IPS-15b (cell line): ENCODE measurements around the gene SLC35G6.

ENCODE experiments used
- H3K27me3 ChIP-seq: one replicate; pipeline ENCODE4 v1.6.1; 2013; ENCODE audit warnings: low read length; ENCODE audit not compliant: control insufficient read depth, insufficient read depth
- H3K36me3 ChIP-seq: one replicate; pipeline ENCODE4 v1.6.1; 2013; ENCODE audit warnings: low read length; ENCODE audit not compliant: control insufficient read depth, insufficient read depth
- H3K4me1 ChIP-seq: one replicate; pipeline ENCODE4 v1.6.1; 2013; ENCODE audit warnings: mild to moderate bottlenecking, low read length; ENCODE audit not compliant: control insufficient read depth, insufficient read depth
- H3K4me3 ChIP-seq: one replicate; pipeline ENCODE4 v1.5.1; 2013; ENCODE audit warnings: low read depth, low read length
- H3K9ac ChIP-seq: one replicate; pipeline ENCODE4 v1.6.1; 2013; ENCODE audit warnings: low read depth, mild to moderate bottlenecking, low read length
- H3K9me3 ChIP-seq: one replicate; pipeline ENCODE4 v1.6.1; 2013; ENCODE audit warnings: mild to moderate bottlenecking, low read length; ENCODE audit not compliant: control insufficient read depth, insufficient read depth

Gene SLC35G6

DNA sequence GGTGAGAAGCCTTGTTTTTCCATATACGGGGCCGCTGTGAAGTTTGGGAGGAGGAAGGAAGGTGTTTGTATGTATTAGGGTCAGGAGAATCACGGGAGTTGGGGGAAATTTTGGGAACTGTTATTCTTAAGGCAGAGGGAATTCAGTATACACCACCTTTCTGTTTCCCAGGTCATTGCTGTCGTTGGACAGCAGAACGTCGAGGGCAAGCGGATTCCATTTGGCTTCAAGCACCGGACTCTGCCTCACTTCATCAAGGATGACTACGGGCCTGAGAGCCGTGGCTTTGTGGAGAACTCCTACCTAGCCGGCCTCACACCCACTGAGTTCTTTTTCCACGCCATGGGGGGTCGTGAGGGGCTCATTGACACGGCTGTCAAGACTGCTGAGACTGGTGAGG lies 20.5 kb downstream of the SLC35G6 start:
- Histone ChIP-seq H3K9me3 (no peaks in the 10 kb centered on the region), H3K36me3 (peaks cover 71% of the 10 kb centered on the region), H3K4me1 (no peaks in the 10 kb centered on the region), H3K27me3 (no peaks in the 10 kb centered on the region), H3K9ac (no peak overlapping the region), H3K4me3 (no peak overlapping the region)

DNA sequence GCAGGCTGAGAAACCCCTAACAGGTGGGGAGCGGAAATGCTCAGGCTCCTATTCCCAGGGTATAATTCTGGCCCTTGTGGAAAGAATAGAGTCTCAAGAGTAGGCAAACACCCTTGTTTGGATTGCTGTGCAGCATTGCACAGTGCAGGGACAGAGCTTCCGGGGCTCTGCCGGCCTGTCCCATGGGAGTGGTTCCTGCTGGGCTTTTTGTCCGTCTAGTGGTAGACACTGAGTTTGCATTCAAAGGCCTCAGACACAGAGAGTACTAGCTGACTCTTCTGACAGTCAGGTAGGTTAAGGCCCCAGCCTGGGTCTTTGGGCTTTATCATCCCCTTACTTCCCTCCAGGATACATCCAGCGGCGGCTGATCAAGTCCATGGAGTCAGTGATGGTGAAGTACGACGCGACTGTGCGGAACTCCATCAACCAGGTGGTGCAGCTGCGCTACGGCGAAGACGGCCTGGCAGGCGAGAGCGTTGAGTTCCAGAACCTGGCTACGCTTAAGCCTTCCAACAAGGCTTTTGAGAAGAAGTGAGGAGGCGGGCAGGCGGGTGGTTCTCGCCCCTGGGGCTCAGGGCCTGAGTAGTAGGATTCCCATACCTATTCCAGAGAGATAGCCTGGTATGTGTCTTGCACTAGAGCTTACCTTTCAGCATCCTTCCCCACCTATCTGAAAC lies 21.1 kb downstream of the SLC35G6 start:
- Histone ChIP-seq H3K4me3 (no peak overlapping the region), H3K36me3 (peaks cover 70% of the 10 kb centered on the region), H3K27me3 (no peaks in the 10 kb centered on the region)

DNA sequence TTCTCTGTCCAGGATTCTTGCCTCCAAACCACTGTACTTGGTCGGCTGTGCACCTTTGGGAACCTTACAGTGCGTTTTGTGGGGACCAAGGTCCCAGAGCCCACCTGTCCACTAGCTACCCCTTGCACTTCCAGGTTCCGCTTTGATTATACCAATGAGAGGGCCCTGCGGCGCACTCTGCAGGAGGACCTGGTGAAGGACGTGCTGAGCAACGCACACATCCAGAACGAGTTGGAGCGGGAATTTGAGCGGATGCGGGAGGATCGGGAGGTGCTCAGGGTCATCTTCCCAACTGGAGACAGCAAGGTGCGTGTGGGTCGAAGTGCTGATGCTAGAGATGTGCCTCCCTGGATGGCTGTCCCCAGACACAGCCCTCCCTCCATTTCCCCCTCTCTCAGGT lies 21.7 kb downstream of the SLC35G6 start:
- H3K27me3 ChIP-seq = no peaks in the 10 kb centered on the region
- H3K4me3 ChIP-seq = no peak overlapping the region
- no peak overlapping the region for H3K9ac ChIP-seq
- H3K4me1 ChIP-seq = no peaks in the 10 kb centered on the region
- no peaks in the 10 kb centered on the region for H3K9me3 ChIP-seq
- peaks cover 65% of the 10 kb centered on the region for H3K36me3 ChIP-seq

More for the DNA sequence above, 21.1 kb downstream of the SLC35G6 start:
- Histone ChIP-seq H3K9ac (no peak overlapping the region), H3K4me1 (no peaks in the 10 kb centered on the region), H3K9me3 (no peaks in the 10 kb centered on the region)

- Histone ChIP-seq H3K27me3 (no peaks in the 10 kb centered on the region), H3K9me3 (no peaks in the 10 kb centered on the region), H3K36me3 (peaks cover 64% of the 10 kb centered on the region), H3K9ac (no peak overlapping the region), H3K4me1 (no peaks in the 10 kb centered on the region), H3K4me3 (no peak overlapping the region)
Observed at GRCh38 chr17:7503521-7503920, 22.3 kb downstream of the SLC35G6 start.

DNA sequence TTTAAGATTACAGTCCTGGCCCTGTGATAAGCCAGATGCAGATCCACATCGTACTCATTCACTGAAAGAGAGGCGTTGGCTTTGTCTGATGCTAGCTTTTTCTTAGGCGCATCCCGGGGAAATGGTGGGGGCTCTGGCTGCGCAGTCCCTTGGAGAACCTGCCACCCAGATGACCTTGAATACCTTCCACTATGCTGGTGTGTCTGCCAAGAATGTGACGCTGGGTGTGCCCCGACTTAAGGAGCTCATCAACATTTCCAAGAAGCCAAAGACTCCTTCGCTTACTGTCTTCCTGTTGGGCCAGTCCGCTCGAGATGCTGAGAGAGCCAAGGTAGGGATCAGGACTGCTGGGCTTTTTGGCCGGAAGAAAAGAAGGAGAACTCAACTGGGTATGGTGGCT lies 26.9 kb downstream of the SLC35G6 start:
- H3K4me3 ChIP-seq = no peak overlapping the region
- H3K4me1 ChIP-seq = no peaks in the 10 kb centered on the region
- no peak overlapping the region for H3K9ac ChIP-seq
- no peaks in the 10 kb centered on the region for H3K27me3 ChIP-seq
- peaks cover 62% of the 10 kb centered on the region for H3K36me3 ChIP-seq
- H3K9me3 ChIP-seq = no peaks in the 10 kb centered on the region

- peaks cover 61% of the 10 kb centered on the region for H3K36me3 ChIP-seq
- H3K4me3 ChIP-seq = no peak overlapping the region
- no peak overlapping the region for H3K9ac ChIP-seq
Observed at GRCh38 chr17:7508846-7509245, 27.6 kb downstream of the SLC35G6 start.

DNA sequence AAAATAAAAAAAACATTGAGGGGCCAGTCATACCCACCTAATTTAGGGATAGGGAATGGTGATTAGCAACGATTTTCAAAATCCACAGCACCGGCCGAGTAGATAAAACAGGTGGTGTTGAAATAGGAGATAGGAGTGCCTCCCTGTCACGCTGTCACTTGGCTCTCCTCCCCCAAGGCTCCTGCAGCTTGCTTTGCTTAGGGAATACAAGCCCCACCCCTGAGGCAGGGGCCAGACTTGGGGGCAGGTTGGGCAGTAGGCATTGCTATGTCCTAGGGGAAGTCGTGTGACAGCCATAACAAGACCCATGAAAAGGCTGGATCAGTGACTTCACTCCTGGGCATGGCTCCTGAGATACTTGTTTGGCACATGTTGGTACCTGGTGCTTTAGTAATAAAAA lies 28.7 kb downstream of the SLC35G6 start:
- peaks cover 59% of the 10 kb centered on the region for H3K36me3 ChIP-seq
- no peak overlapping the region for H3K4me3 ChIP-seq

More at GRCh38 chr17:7508846-7509245, 27.6 kb downstream of the SLC35G6 start:
- no peaks in the 10 kb centered on the region for H3K27me3 ChIP-seq
- no peaks in the 10 kb centered on the region for H3K9me3 ChIP-seq
- no peaks in the 10 kb centered on the region for H3K4me1 ChIP-seq

DNA sequence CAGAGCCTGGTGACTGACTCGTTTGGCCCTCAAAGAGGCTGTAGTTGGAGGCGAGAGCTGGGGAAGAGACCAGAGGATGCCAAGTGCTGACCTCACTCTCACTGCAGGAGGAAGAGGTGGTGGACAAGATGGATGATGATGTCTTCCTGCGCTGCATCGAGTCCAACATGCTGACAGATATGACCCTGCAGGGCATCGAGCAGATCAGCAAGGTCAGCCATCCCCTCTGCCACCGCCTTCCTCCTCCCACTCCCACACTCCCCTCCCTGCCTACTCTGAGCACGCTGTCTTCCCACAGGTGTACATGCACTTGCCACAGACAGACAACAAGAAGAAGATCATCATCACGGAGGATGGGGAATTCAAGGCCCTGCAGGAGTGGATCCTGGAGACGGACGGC lies 29.9 kb downstream of the SLC35G6 start:
- no peak overlapping the region for H3K4me3 ChIP-seq
- no peak overlapping the region for H3K9ac ChIP-seq
- peaks cover 59% of the 10 kb centered on the region for H3K36me3 ChIP-seq
- H3K9me3 ChIP-seq = no peaks in the 10 kb centered on the region
- H3K4me1 ChIP-seq = no peaks in the 10 kb centered on the region
- no peaks in the 10 kb centered on the region for H3K27me3 ChIP-seq

More for the DNA sequence above, 28.7 kb downstream of the SLC35G6 start:
- Histone ChIP-seq H3K4me1 (no peaks in the 10 kb centered on the region), H3K27me3 (no peaks in the 10 kb centered on the region), H3K9me3 (no peaks in the 10 kb centered on the region), H3K9ac (no peak overlapping the region)

GRCh38 chr17:7512105-7512504 lies 30.9 kb downstream of the SLC35G6 start:
- no peaks in the 10 kb centered on the region for H3K9me3 ChIP-seq
- H3K4me3 ChIP-seq = no peak overlapping the region
- H3K9ac ChIP-seq = no peak overlapping the region
- H3K27me3 ChIP-seq = no peaks in the 10 kb centered on the region
- H3K36me3 ChIP-seq = peaks cover 52% of the 10 kb centered on the region
- H3K4me1 ChIP-seq = no peaks in the 10 kb centered on the region

DNA sequence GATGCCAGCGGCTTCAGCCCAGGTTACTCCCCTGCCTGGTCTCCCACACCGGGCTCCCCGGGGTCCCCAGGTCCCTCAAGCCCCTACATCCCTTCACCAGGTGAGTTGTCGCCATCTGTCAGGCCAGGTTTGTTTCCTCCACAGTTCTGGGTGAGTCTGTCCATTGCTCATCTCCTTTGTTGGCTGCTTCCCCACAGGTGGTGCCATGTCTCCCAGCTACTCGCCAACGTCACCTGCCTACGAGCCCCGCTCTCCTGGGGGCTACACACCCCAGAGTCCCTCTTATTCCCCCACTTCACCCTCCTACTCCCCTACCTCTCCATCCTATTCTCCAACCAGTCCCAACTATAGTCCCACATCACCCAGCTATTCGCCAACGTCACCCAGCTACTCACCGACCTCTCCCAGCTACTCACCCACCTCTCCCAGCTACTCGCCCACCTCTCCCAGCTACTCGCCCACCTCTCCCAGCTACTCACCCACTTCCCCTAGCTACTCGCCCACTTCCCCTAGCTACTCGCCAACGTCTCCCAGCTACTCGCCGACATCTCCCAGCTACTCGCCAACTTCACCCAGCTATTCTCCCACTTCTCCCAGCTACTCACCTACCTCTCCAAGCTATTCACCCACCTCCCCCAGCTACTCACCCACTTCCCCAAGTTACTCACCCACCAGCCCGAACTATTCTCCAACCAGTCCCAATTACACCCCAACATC lies 31.7 kb downstream of the SLC35G6 start:
- no peaks in the 10 kb centered on the region for H3K9me3 ChIP-seq
- no peaks in the 10 kb centered on the region for H3K27me3 ChIP-seq
- H3K36me3 ChIP-seq = peaks cover 50% of the 10 kb centered on the region
- no peak overlapping the region for H3K4me3 ChIP-seq
- no peaks in the 10 kb centered on the region for H3K4me1 ChIP-seq
- no peak overlapping the region for H3K9ac ChIP-seq

- Histone ChIP-seq H3K4me1 (no peaks in the 10 kb centered on the region), H3K9me3 (no peaks in the 10 kb centered on the region), H3K9ac (no peak overlapping the region), H3K27me3 (no peaks in the 10 kb centered on the region), H3K4me3 (no peak overlapping the region), H3K36me3 (peaks cover 44% of the 10 kb centered on the region)
Observed at GRCh38 chr17:7513850-7514419, 32.7 kb downstream of the SLC35G6 start.
